Measurements from ENCODE around the gene OR6B1. TPM values are rescaled to one million over a fixed set of nuclear protein-coding genes. Genes with fewer than 3 reads are reported as not detected.
A peak's percentile ranks its signal among the peaks of the same experiment; 100 is the strongest.

Gene OR6B1
- total and polyA plus RNA-seq, 2 of the 8 experiments (the other 6 are each of a cell fraction or from before 2014, with no cell fraction given), result not detected

- H4K20me1 ChIP-seq (replicated peaks in 1 of 2; ENCODE audit: control insufficient read depth in 1 of 2, insufficient read depth in 2 of 2, low read length in 2 of 2), result no peaks in the 10 kb centered on the region
- no peaks in the 10 kb centered on the region for H3K27me3 ChIP-seq (replicated peaks in 1 of 4; ENCODE audit: control insufficient read depth in 3 of 4, extremely low read depth in 1 of 4, insufficient read depth in 3 of 4, low read length in 3 of 4)
- H2BK15ac ChIP-seq (ENCODE audit: low read length), result no peak overlapping the region
- H2AK5ac ChIP-seq (ENCODE audit: low read depth, low read length), result no peak overlapping the region
- H3K4me1 ChIP-seq (replicated peaks in 1 of 4; ENCODE audit: control insufficient read depth in 3 of 4, insufficient read depth in 4 of 4, low read length in 3 of 4), result no peaks in the 10 kb centered on the region; a peak in 1 of 7 replicates
- H2BK120ac ChIP-seq (replicated peaks; ENCODE audit: low read depth, low read length), result no peak overlapping the region
- ChIA-PET CTCF (ENCODE audit: partially characterized antibody) (interaction anchor here (0.6 to 2.4 kb wide), 7 partner anchors 11 to 143 kb away, joined by 3 to 5 read pairs (median 3); no protein-coding TSS in a partner anchor), POLR2A (ENCODE audit: partially characterized antibody) (no interaction called here)
- H3K36me3 ChIP-seq (ENCODE audit: control insufficient read depth in 2 of 4, insufficient read depth in 4 of 4, low read length in 3 of 4), result no peaks in the 10 kb centered on the region
- H3K79me1 ChIP-seq (ENCODE audit: low read depth, low read length), result no peaks in the 10 kb centered on the region
- H2BK5ac ChIP-seq (ENCODE audit: low read depth, low read length), result no peak overlapping the region
- DNase-seq (ENCODE audit: low read depth in 1 of 2, low spot score in 2 of 2), result no peak
- no peaks in the 10 kb centered on the region for H3K23me2 ChIP-seq (ENCODE audit: low read depth, low read length)
- H3K56ac ChIP-seq (replicated peaks; ENCODE audit: insufficient read length, low read depth, low read length), result no peak overlapping the region
- H3K9me3 ChIP-seq (ENCODE audit: insufficient read depth in 2 of 2, low read depth in 1 of 2, low read length in 1 of 2), result no peaks in the 10 kb centered on the region
- H2AFZ ChIP-seq (ENCODE audit: low read length), result no peak overlapping the region
- H2BK12ac ChIP-seq (ENCODE audit: low read depth, low read length), result no peak overlapping the region
- no peak overlapping the region for H3K23ac ChIP-seq (ENCODE audit: insufficient read length)
- H3K4ac ChIP-seq (replicated peaks; ENCODE audit: insufficient read length, low read depth, low read length), result no peak overlapping the region
- no peak overlapping the region for H2BK20ac ChIP-seq (ENCODE audit: low read length)
- no peak overlapping the region for H4K5ac ChIP-seq (ENCODE audit: insufficient read length, low read depth, low read length)
- H3K4me2 ChIP-seq (ENCODE audit: insufficient read depth in 1 of 2, low read depth in 2 of 2, low read length in 2 of 2), result no peak overlapping the region
- WGBS, 2 experiments (ENCODE audit: extremely low coverage in 1 of 2, insufficient coverage in 1 of 2, insufficient read length in 1 of 2, insufficient replicate concordance in 2 of 2, low coverage in 1 of 2, low lambda C conversion rate in 2 of 2, missing lambda C conversion rate in 1 of 2), result 47% methylated on average over 3 of the region's 3 CpGs; no CpG with 5 or more reads in 1 of the 2 experiments
- no peak overlapping the region for H4K8ac ChIP-seq (ENCODE audit: extremely low read depth, insufficient read depth, low read length)
- no peak overlapping the region for H4K91ac ChIP-seq (replicated peaks; ENCODE audit: insufficient read length, low read length)
- no peak overlapping the region for H3K18ac ChIP-seq (ENCODE audit: extremely low read depth, low read length)
- no peak overlapping the region for H3K27ac ChIP-seq (ENCODE audit: low read depth, low read length)
- H3K9ac ChIP-seq (replicated peaks in 1 of 4; ENCODE audit: extremely low read depth in 1 of 4, low read depth in 3 of 4, low read length in 3 of 4), result no peak overlapping the region
- H3K4me3 ChIP-seq (ENCODE audit: extremely low read depth in 1 of 4, insufficient read depth in 2 of 4, low read depth in 3 of 4, low read length in 4 of 4), result no peak overlapping the region
- H3K79me2 ChIP-seq (ENCODE audit: control insufficient read depth in 1 of 2, insufficient read depth in 2 of 2, low read length in 2 of 2), result no peaks in the 10 kb centered on the region
- H3K14ac ChIP-seq (ENCODE audit: insufficient read length), result no peak overlapping the region
- peak; percentile 77 for FAIRE-seq
- TF ChIP-seq SP4 (IDR thresholded peaks at IDR 0.05; ENCODE audit: low read length), result no peak
- peak; percentile 69 to 73 for TF ChIP-seq RAD21 (IDR thresholded peaks at IDR 0.05 in 1 of 2, conservative IDR thresholded peaks at IDR 0.05 in 1 of 2; ENCODE audit: low read depth in 2 of 2, low read length in 2 of 2)
- TF ChIP-seq SP1 (IDR thresholded peaks at IDR 0.05; ENCODE audit: low read depth, low read length), result no peak
- TF ChIP-seq TEAD4 (IDR thresholded peaks at IDR 0.05; ENCODE audit: low read depth, low read length), result no peak
- TF ChIP-seq ATF2 (IDR thresholded peaks at IDR 0.05; ENCODE audit: low read length), result no peak
- TF ChIP-seq EP300 (IDR thresholded peaks at IDR 0.05; ENCODE audit: borderline replicate concordance in 1 of 2, low read depth in 2 of 2, low read length in 2 of 2), result no peak
- TF ChIP-seq RFX5 (IDR thresholded peaks at IDR 0.05; ENCODE audit: borderline replicate concordance, low read depth, low read length), result no peak
- TF ChIP-seq CTCF (IDR thresholded peaks at IDR 0.05; ENCODE audit: control extremely low read depth in 1 of 3, insufficient read depth in 1 of 3, low read depth in 1 of 3, low read length in 3 of 3), result peak in 2 of 3 experiments; percentile 29 to 43; a peak in 2 of 4 replicates
- TF ChIP-seq CHD1 (IDR thresholded peaks at IDR 0.05; ENCODE audit: low read depth, low read length), result no peak
- TF ChIP-seq JUN (IDR thresholded peaks at IDR 0.05; ENCODE audit: low read depth, low read length), result no peak
These were observed 26.9 kb downstream of the OR6B1 start for GRCh38 chr7:144027070-144027469.

Data from H1 (cell line).